Lower lobe of right lung (tissue), 2 donors: Measurements from ENCODE around the gene MAGT1. TPM values are rescaled to one million over a fixed set of nuclear protein-coding genes. Genes with fewer than 3 reads are reported as not detected.
A peak's percentile ranks its signal among the peaks of the same experiment; 100 is the strongest.

ENCODE experiments used
- ATAC-seq, 2 donors: fragments of 200-7000 bp; cut with Tn5 transposase; one replicate each; pipeline ENCODE4 v1.9.1; 2020 to 2022; ENCODE audit warnings: mild to moderate bottlenecking in 2 of 2, moderate library complexity in 2 of 2
- DNase-seq: peaks from one replicate; pipeline ENCODE4 v3.0.0-alpha.2; 2020
- H3K27ac ChIP-seq: fragments of 200-600 bp; one replicate; pipeline ENCODE4 v1.8.0; 2022
- H3K27me3 ChIP-seq: fragments of 200-600 bp; one replicate; pipeline ENCODE4 v1.8.0; 2022; ENCODE audit warnings: low read depth
- H3K36me3 ChIP-seq: fragments of 200-600 bp; one replicate; pipeline ENCODE4 v1.8.0; 2022; ENCODE audit warnings: mild to moderate bottlenecking
- H3K4me1 ChIP-seq: fragments of 200-600 bp; one replicate; pipeline ENCODE4 v1.8.0; 2022
- H3K4me3 ChIP-seq: fragments of 200-600 bp; one replicate; pipeline ENCODE4 v1.8.0; 2022; ENCODE audit warnings: mild to moderate bottlenecking
- H3K9me3 ChIP-seq: fragments of 200-600 bp; one replicate; pipeline ENCODE4 v1.8.0; 2022
- intact Hi-C: fragments of 100-400 bp; cut with DNase I; formaldehyde crosslinking; loops from one replicate; pipeline ENCODE4 v1.11.0; 2022
- total RNA-seq: library from RNA; stranded (reverse); fragmentation: NEBNext Ultra II Directional; extraction: Animal tissue kit (Norgen Biotek cat#: 25700); gene quantifications from one replicate; pipeline ENCODE4 v1.2.1, GENCODE V29; 2021
- TF ChIP-seq, protein P1 (sequence below): fragments of 200-600 bp; IDR thresholded peaks from one replicate; pipeline ENCODE4 v1.8.0; 2022; ENCODE audit warnings: antibody characterized with exemption, mild to moderate bottlenecking
- donor health status: DM: no; HTN: yes; CAD: no; lungs with severe emphysema.

Gene MAGT1
- total RNA-seq, 1 donor from 2014 or later, result 57.9 TPM

DNA sequence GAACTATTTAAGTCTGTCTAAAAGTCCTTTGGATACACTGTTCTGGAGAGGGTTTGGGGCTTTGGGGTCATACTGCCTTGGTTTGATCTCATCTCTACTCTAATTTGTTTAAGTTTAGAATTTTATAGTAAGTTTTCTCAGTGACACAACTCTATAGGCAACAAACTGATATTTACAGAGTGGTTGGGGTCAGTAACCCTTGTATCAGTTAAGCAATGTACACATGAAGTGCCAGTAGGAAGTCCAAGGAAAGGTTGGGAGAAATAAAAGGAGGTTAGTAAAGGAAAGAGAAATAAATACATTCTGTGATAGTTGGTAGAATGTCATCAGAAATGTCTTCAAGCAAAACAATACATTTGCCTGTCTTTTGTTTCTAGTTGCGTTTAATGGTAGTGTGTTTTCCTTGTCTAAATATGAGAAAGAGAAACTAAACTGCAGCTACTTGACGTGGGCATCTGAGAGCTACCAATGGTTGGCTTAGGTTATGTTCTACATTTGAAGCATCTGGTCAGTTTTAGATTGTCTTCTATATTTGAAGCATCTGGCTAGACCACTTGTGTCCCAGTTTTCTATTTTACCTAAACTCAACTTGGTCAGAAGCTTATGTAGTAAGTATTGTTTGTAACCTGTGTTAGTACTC, 22.2 kb upstream of the MAGT1 start:
- Histone ChIP-seq H3K27ac (no peak overlapping the region), H3K9me3 (no peaks in the 10 kb centered on the region), H3K4me1 (peaks cover 18% of the 10 kb centered on the region), H3K27me3 (no peaks in the 10 kb centered on the region), H3K36me3 (no peaks in the 10 kb centered on the region), H3K4me3 (no peak overlapping the region)
- intact Hi-C loops, result loop anchor here (10.0 kb wide), 1 partner anchor 107 kb away; no protein-coding TSS in a partner anchor
- DNase-seq (no peak), ATAC-seq (no peak)
- TF ChIP-seq, protein P1, sequence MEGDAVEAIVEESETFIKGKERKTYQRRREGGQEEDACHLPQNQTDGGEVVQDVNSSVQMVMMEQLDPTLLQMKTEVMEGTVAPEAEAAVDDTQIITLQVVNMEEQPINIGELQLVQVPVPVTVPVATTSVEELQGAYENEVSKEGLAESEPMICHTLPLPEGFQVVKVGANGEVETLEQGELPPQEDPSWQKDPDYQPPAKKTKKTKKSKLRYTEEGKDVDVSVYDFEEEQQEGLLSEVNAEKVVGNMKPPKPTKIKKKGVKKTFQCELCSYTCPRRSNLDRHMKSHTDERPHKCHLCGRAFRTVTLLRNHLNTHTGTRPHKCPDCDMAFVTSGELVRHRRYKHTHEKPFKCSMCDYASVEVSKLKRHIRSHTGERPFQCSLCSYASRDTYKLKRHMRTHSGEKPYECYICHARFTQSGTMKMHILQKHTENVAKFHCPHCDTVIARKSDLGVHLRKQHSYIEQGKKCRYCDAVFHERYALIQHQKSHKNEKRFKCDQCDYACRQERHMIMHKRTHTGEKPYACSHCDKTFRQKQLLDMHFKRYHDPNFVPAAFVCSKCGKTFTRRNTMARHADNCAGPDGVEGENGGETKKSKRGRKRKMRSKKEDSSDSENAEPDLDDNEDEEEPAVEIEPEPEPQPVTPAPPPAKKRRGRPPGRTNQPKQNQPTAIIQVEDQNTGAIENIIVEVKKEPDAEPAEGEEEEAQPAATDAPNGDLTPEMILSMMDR, result no peak

DNA sequence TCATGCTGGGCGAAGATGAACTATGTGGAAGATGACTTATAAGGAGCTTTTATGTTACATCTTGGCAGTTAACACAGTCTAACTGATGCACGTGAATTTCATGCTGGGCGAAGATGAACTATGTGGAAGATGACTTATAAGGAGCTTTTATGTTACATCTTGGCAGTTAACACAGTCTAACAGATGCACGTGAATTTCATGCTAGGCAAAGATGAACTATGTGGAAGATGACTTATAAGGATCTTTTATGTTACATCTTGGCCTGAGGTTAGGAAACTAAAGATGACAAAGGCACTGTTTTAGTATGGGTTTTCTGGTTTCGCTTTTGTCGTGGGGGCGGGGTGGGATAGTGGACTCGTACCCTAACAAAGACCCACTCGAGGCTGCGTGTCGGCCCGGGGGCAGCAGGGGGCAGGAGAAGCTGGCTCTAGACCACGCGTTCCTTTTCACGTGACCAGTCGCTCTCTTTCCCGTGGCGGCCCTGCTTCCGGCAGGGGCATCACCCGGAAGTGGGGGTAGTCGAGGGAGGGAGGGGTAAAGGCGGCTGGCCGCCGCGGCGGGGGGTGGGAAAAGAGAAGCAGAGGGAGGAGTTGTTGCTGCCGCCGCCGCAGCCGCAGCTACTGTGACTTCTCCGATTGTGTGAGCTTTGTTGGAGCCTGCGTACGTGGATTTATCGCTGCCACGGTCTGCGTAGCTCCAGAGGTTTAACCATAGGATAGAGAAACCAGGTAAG, 15.0 kb upstream of the MAGT1 start, which contains the start of gene ATP7A:
TSS of gene ATP7A (plus strand) at position 586 of the 733 bp plus-strand sequence. CDS start 60,949 bp downstream, outside the sequence.
- Histone ChIP-seq H3K9me3 (no peaks in the 10 kb centered on the region), H3K4me3 (peak within 1 kb of the TSS; percentile 63), H3K4me1 (peaks cover 5% of the 10 kb centered on the region), H3K27ac (peak within 1 kb of the TSS; percentile 83), H3K27me3 (no peaks in the 10 kb centered on the region), H3K36me3 (peaks cover 9% of the 10 kb centered on the region)
- peak; percentile 93 for DNase-seq
- ATAC-seq, result peak; percentile 97 to 100
- TF ChIP-seq, protein P1, result peak; percentile 47
- intact Hi-C loops, result loop anchor here (10.0 kb wide), 1 partner anchor 115 kb away; no protein-coding TSS in a partner anchor

DNA sequence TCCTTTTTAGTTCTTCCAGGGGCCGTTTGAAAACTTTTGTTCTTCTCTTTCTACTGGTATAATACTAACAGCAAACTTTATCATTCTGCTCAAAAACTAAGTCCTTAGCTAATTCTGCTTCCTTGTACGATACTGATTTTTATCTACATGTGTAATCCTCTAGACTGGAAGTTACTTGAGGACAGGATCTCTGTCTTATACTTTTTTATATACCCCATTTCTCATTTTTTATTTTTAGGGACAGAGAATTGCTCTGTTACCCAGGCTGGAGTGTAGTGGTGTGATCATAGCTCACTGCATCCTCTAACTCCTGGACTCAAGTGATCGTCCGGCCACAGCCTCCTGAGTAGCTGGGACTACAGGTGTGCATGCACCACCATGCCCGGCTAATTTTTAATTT, 6.3 kb upstream of the MAGT1 start:
- DNase-seq (no peak), ATAC-seq (no peak)
- TF ChIP-seq, protein P1, result no peak
- no peak overlapping the region for H3K27ac ChIP-seq
- H3K36me3 ChIP-seq, result peaks cover 37% of the 10 kb centered on the region
- intact Hi-C loops, result no loop called here
- no peaks in the 10 kb centered on the region for H3K9me3 ChIP-seq
- no peaks in the 10 kb centered on the region for H3K27me3 ChIP-seq
- H3K4me3 ChIP-seq, result no peak overlapping the region
- H3K4me1 ChIP-seq, result peaks cover 20% of the 10 kb centered on the region

DNA sequence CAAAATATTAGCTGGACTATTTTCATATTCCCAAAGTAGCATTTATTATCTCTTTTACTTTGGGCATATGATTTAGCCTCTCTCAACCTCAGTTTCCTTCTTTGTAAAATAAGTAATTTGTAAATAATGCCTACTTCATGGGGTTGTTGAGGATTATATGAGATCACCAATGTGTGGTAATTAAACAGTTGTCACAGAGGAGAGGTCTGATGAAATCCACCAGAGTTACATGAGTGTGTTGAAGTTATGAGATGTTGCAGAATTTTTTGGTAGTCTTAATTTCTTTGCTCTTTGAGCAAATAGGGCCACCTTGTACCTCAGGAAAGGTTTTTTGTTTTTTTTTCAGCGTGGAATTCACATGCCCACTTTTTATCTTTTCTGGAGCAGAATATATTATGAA, 5.5 kb upstream of the MAGT1 start:
- TF ChIP-seq, protein P1, result no peak
- Histone ChIP-seq H3K4me1 (peaks cover 20% of the 10 kb centered on the region), H3K36me3 (peaks cover 30% of the 10 kb centered on the region), H3K27me3 (no peaks in the 10 kb centered on the region), H3K4me3 (peak overlapping the region; percentile 65), H3K27ac (peak overlapping the region; percentile 81), H3K9me3 (no peaks in the 10 kb centered on the region)
- no peak for ATAC-seq
- no peak for DNase-seq
- intact Hi-C loops, result no loop called here

DNA sequence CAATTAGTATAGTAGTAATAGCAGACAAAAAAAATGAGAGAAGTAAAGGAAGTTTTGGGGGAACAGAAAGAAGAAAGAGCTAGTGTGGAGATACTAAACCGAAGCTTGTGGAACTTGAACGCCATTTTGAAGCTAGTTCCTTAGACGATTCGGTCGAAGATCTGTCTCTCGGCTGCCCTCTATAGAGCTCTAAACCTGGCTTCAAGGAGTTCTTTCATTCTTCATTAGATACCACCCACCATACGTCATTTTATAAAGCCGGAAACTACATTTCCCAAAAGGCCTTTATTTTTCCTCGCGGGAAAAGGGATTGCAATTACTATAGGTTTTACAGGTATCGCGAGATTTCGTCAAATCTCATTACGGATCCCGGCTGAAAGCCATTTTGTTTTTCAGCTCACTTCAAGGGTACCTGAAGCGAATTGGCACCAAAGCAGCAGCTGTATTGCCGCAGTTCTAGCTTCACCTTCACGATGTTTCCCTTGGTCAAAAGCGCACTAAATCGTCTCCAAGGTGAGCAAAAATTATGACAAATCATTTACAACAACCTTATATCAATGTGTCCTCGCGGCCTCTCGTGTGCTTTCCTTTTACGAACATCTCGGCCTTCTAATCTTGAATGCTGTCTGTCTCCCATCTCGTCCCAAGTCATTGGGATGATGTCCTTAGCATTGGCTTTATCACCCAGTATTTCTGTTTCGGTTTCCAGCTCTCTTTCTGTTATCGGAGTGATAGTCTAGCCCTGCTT, 4.0 kb upstream of the MAGT1 start, which contains the start of gene COX7B:
TSS of gene COX7B (plus strand) at position 388 of the 748 bp plus-strand sequence. CDS start at position 474, 86 bp downstream.
- Histone ChIP-seq H3K4me3 (peak within 1 kb of the TSS; percentile 65), H3K9me3 (no peaks in the 10 kb centered on the region), H3K27ac (peak within 1 kb of the TSS; percentile 81), H3K36me3 (peaks cover 20% of the 10 kb centered on the region), H3K4me1 (peaks cover 20% of the 10 kb centered on the region), H3K27me3 (no peaks in the 10 kb centered on the region)
- TF ChIP-seq, protein P1, result peak; percentile 38
- DNase-seq (peak; percentile 45), ATAC-seq (peak; percentile 86 to 91)
- intact Hi-C loops, result no loop called here
